HepG2 (cell line): ENCODE measurements around the gene WDR54. TPM values are rescaled to one million over a fixed set of nuclear protein-coding genes. Genes with fewer than 3 reads are reported as not detected.

Experiments used
- ATF7-NPFF ChIP-seq: sonication (generic); formaldehyde crosslinking; IDR thresholded peaks from 2 replicates; pipeline ENCODE4 v1.8.1; 2023; ENCODE audit warnings: mild to moderate bottlenecking, low read depth, missing genetic modification reagents, moderate library complexity
- FOSL1 ChIP-seq: sonication (generic); formaldehyde crosslinking; IDR thresholded peaks from 2 replicates; pipeline ENCODE4 v1.9.0; 2021; ENCODE audit warnings: missing genetic modification reagents, borderline replicate concordance
- HOXD1 ChIP-seq: sonication (generic); formaldehyde crosslinking; IDR thresholded peaks from 2 replicates; pipeline ENCODE4 v1.5.0; 2020; ENCODE audit warnings: missing genetic modification reagents
- ISX ChIP-seq: sonication (generic); formaldehyde crosslinking; conservative IDR thresholded peaks from 2 replicates; pipeline ENCODE4 v1.5.0; 2020; ENCODE audit warnings: missing genetic modification reagents
- MTF1 ChIP-seq: sonication (generic); formaldehyde crosslinking; IDR thresholded peaks from 2 replicates; pipeline ENCODE4 v1.5.0; 2020; ENCODE audit warnings: missing genetic modification reagents
- MXD4 ChIP-seq: IDR thresholded peaks from 2 replicates; pipeline ENCODE4 v1.6.1; 2016; ENCODE audit warnings: mild to moderate bottlenecking, missing biosample characterization, missing genetic modification reagents
- ONECUT2 ChIP-seq: sonication (generic); formaldehyde crosslinking; IDR thresholded peaks from 2 replicates; pipeline ENCODE4 v1.4.0; 2020; ENCODE audit warnings: missing genetic modification reagents
- RERE ChIP-seq: IDR thresholded peaks from 2 replicates; pipeline ENCODE4 v1.6.1; 2016; ENCODE audit warnings: low read depth, missing genetic modification reagents, missing compliant biosample characterization
- TEAD2 ChIP-seq: sonication (generic); formaldehyde crosslinking; IDR thresholded peaks from 2 replicates; pipeline ENCODE4 v1.9.0; 2021; ENCODE audit warnings: missing genetic modification reagents
- XRCC5 ChIP-seq: fragments of 200-400 bp; formaldehyde crosslinking; optimal IDR thresholded peaks from 2 replicates; pipeline ENCODE3; 2017; ENCODE audit warnings: mild to moderate bottlenecking, low read length
- ZNF446 ChIP-seq: sonication (generic); formaldehyde crosslinking; IDR thresholded peaks from 2 replicates; pipeline ENCODE4 v1.5.0; 2020; ENCODE audit warnings: mild to moderate bottlenecking, missing genetic modification reagents
- ZNF768 ChIP-seq: sonication (generic); formaldehyde crosslinking; IDR thresholded peaks from 2 replicates; pipeline ENCODE4 v1.4.0; 2020; ENCODE audit warnings: missing genetic modification reagents
- ZNF891 ChIP-seq: sonication (generic); formaldehyde crosslinking; IDR thresholded peaks from 2 replicates; pipeline ENCODE4 v1.5.0; 2020; ENCODE audit warnings: mild to moderate bottlenecking, missing genetic modification reagents
- polyA plus RNA-seq, 8 experiments: library from polyadenylated mRNA; depleted of rRNA in 3 of 8; stranded (reverse) in 7 of 8; unstranded in 1 of 8; fragments of >200 nt; fragmentation: Illumina TruSeq in 4 of 8; extraction: Trizol in 4 of 8; gene quantifications; 2 replicates each; pipeline versions ENCODE4 v1.2.1 to v1.2.3, GENCODE V29; 2011 to 2016; ENCODE audit warnings: low read depth in 4 of 8, missing spikeins in 1 of 8, mixed read lengths in 1 of 8; ENCODE audit not compliant: insufficient read depth in 1 of 8
- total RNA-seq, 5 experiments: library from RNA; depleted of rRNA; stranded (reverse); fragments of >200 nt; fragmentation: Illumina TruSeq; extraction: Trizol; gene quantifications; 2 replicates each; pipeline ENCODE4 v1.2.3, GENCODE V29; 2016; ENCODE audit warnings: low read depth in 1 of 5
- TF ChIP-seq, protein P1 (sequence below): sonication (generic); formaldehyde crosslinking; IDR thresholded peaks from 2 replicates; pipeline ENCODE4 v1.4.0; 2020; ENCODE audit warnings: missing genetic modification reagents, borderline replicate concordance
- TF ChIP-seq, protein P2 (sequence below): sonication (generic); formaldehyde crosslinking; conservative IDR thresholded peaks from 2 replicates; pipeline ENCODE4 v1.4.0; 2020; ENCODE audit warnings: missing genetic modification reagents
- TF ChIP-seq, protein P3 (sequence below), 2 experiments: fragments of 450-650 bp in 1 of 2; sonication (generic) in 1 of 2; formaldehyde crosslinking; IDR thresholded peaks; 2 replicates each; pipeline versions ENCODE4 v1.5.0 to v1.8.0; 2020 to 2022; ENCODE audit warnings: mild to moderate bottlenecking in 1 of 2, missing genetic modification reagents in 1 of 2
- TF ChIP-seq, protein P4 (sequence below): sonication (generic); formaldehyde crosslinking; IDR thresholded peaks from 2 replicates; pipeline ENCODE4 v1.5.1; 2020; ENCODE audit warnings: mild to moderate bottlenecking, moderate library complexity, missing genetic modification reagents

Gene WDR54
- total and polyA plus RNA-seq, 2 of the 13 experiments (the other 11 are each of a cell fraction or from before 2014, with no cell fraction given): 2.0 to 17.3 TPM

- TF ChIP-seq ONECUT2 (CRISPR knock-in tag): peak; percentile 61
- TF ChIP-seq TEAD2 (CRISPR knock-in tag): no peak
- TF ChIP-seq, protein P1, sequence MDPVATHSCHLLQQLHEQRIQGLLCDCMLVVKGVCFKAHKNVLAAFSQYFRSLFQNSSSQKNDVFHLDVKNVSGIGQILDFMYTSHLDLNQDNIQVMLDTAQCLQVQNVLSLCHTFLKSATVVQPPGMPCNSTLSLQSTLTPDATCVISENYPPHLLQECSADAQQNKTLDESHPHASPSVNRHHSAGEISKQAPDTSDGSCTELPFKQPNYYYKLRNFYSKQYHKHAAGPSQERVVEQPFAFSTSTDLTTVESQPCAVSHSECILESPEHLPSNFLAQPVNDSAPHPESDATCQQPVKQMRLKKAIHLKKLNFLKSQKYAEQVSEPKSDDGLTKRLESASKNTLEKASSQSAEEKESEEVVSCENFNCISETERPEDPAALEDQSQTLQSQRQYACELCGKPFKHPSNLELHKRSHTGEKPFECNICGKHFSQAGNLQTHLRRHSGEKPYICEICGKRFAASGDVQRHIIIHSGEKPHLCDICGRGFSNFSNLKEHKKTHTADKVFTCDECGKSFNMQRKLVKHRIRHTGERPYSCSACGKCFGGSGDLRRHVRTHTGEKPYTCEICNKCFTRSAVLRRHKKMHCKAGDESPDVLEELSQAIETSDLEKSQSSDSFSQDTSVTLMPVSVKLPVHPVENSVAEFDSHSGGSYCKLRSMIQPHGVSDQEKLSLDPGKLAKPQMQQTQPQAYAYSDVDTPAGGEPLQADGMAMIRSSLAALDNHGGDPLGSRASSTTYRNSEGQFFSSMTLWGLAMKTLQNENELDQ (CRISPR knock-in tag): no peak
- TF ChIP-seq ISX (CRISPR knock-in tag): no peak
- no peak for TF ChIP-seq ATF7-NPFF (CRISPR knock-in tag)
- TF ChIP-seq ZNF446 (CRISPR knock-in tag): no peak
- TF ChIP-seq, protein P2, sequence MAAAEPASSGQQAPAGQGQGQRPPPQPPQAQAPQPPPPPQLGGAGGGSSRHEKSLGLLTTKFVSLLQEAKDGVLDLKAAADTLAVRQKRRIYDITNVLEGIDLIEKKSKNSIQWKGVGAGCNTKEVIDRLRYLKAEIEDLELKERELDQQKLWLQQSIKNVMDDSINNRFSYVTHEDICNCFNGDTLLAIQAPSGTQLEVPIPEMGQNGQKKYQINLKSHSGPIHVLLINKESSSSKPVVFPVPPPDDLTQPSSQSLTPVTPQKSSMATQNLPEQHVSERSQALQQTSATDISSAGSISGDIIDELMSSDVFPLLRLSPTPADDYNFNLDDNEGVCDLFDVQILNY (CRISPR knock-in tag): no peak
- no peak for TF ChIP-seq ZNF891 (CRISPR knock-in tag)
- TF ChIP-seq HOXD1: no peak
- TF ChIP-seq, protein P3, sequence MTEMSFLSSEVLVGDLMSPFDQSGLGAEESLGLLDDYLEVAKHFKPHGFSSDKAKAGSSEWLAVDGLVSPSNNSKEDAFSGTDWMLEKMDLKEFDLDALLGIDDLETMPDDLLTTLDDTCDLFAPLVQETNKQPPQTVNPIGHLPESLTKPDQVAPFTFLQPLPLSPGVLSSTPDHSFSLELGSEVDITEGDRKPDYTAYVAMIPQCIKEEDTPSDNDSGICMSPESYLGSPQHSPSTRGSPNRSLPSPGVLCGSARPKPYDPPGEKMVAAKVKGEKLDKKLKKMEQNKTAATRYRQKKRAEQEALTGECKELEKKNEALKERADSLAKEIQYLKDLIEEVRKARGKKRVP (CRISPR knock-in tag; IDR thresholded peaks at IDR 0.05): no peak
- TF ChIP-seq XRCC5: no peak
- TF ChIP-seq FOSL1 (CRISPR knock-in tag): no peak
- TF ChIP-seq ZNF768 (CRISPR knock-in tag): no peak
- TF ChIP-seq MXD4 (CRISPR knock-in tag): no peak
- TF ChIP-seq RERE: no peak
- no peak for TF ChIP-seq MTF1 (CRISPR knock-in tag)
- TF ChIP-seq, protein P4, sequence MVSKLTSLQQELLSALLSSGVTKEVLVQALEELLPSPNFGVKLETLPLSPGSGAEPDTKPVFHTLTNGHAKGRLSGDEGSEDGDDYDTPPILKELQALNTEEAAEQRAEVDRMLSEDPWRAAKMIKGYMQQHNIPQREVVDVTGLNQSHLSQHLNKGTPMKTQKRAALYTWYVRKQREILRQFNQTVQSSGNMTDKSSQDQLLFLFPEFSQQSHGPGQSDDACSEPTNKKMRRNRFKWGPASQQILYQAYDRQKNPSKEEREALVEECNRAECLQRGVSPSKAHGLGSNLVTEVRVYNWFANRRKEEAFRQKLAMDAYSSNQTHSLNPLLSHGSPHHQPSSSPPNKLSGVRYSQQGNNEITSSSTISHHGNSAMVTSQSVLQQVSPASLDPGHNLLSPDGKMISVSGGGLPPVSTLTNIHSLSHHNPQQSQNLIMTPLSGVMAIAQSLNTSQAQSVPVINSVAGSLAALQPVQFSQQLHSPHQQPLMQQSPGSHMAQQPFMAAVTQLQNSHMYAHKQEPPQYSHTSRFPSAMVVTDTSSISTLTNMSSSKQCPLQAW (CRISPR knock-in tag): no peak
Observed at GRCh38 chr2:74444498-74445318, 23.2 kb downstream of the WDR54 start (continued).
